ENCODE data around the gene CBY3.
"Not testable (repeated sequence)": the region's sequence is repeated elsewhere in the genome, so short reads cannot be mapped to it uniquely, and the experiment has no call there.

CBY3 gene

DNA sequence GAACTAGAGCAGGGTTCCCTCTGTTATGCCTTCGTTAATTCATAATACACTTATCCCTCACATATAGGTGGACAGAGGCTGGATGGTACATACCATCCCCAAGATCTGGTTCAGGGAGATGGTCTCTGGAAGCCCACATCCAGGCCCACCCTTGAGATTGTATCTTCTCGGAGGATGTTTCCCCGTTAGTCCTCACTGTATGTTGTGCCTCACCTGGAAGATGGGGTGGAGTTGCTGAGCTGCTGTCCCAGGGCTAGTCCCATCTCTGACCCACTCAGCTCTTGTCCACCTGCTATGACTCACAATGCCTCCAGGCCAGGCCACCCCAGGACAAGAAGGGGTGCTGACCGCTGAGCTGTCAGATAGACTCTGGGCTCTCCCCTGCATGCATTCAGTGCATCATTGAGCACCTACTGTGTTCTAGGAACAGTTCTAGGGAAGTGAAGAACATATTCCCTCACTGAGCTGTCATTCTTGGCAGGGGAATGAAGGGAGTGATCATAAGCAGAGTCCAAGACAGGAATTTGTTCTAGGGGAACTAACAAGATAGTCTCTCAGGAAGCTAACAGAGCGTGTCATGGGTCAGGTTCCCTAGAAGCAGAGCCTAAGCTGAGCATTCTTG, at the start of gene CBY3:
Gene CBY3 (minus strand): TSS at position 255 of the 622 bp plus-strand sequence. CDS start 116 bp downstream, at position 139.
- no peak for DNase-seq

DNA sequence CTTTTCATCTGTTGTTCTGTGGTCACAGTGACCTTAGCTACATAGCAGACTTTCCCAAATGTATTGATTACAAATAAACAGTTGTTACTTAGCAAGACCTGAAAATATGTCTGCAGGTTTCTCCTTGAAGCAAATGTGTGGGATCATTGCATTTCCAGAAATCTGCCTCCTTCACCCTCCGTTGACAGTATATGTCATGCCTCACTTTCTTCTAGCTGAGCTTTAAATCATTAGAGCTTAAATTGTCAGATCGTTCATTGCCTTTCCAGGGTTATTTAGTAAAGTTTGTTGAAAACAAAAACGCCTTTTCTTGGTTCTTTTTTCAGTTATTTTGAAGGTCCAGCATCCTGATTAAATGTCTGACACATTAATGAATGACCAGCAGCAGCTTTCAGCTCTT, 49.5 kb upstream of the CBY3 start:
- DNase-seq: no peak

DNA sequence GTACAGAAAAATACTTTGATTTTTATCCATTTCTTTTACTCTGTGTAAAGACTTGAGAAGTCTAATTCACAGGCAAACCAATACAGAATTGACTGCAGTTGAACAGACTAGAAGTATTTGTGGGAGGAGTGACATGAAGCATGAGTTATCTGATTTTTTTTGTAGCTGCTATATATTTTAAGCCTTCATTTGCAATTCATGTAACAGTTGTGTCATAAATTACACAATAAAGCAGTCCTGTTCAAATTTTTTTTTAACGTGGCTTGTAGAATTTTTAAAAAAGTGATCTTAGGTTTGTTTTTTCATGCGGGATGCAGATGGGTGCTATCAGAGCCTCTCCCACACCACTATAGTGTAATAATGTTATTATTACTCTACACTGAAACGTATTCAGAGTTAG, 48.9 kb upstream of the CBY3 start:
- no peak for DNase-seq

DNA sequence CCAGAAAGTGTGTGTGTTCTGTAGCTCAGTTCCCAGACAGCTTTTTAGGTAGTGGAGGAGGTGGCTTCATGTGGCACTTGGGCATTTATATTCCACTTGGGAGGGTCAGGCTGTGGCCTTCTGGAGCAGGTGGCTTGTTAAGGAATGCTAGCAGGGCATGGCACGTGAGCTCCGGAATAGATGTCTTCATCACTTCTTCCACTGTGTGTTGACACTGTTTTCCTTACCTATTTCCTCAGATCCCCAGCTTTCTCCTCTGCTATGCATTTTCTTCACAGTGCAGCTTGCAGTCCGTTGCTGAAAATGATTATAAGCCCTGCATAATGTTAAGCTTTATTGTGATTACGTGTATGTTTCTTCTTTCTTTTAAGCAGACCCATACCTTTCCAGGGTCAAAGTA, 48.5 kb upstream of the CBY3 start:
- no peak for DNase-seq

DNA sequence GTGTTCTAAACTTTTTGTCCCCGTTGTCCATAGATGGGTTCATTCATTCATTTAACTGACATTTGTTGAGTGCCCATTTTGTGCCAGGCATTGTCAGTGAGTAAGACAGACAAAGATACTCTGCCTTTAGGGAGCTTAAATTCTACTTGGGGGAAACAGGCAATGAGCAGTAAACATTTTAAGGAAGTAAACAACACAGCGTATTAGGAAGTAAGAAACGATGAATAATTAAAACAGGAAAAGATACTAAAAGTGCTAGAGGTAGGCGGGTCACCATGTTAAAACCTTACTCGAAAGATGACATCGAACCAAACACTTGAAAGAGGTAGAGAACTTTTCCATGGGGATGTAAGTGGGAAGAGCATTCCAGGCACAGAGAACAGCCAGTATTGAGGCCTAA, 46.3 kb upstream of the CBY3 start:
- no peak for DNase-seq

DNA sequence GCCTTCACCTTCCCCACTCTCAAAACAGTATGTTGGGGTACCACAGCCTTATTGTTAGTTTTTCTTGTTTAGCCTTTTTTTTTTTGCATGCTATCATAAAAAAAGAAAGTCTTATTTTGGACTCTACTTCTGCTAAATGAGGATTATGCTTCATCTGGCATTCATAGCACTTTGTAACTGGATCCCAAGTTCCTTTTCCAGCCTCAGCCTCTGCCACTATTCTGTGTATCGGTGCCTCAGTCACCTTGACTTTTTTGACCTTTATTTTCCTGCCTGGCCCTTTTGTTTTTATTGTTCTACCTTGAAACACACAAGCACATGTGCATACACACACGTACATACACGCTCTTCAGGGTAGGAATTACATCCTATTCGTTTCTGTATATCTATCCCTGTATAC, 43.3 kb upstream of the CBY3 start:
- DNase-seq: no peak

DNA sequence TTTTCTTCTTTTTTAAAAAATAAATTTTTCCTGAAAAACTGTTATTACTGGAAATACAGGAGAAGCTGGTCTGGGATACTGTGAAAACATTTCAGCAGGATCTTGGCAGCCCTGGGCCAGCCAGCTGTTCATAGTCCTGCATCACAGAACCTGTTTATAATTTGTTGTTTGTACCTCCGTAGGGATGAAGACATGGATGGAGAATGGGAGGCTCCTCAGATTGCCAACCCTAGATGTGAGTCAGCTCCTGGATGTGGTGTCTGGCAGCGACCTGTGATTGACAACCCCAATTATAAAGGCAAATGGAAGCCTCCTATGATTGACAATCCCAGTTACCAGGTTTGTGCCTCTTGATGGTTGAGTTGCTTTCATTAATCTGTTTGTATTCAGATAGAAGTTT, 39.4 kb upstream of the CBY3 start:
- no peak for DNase-seq

DNA sequence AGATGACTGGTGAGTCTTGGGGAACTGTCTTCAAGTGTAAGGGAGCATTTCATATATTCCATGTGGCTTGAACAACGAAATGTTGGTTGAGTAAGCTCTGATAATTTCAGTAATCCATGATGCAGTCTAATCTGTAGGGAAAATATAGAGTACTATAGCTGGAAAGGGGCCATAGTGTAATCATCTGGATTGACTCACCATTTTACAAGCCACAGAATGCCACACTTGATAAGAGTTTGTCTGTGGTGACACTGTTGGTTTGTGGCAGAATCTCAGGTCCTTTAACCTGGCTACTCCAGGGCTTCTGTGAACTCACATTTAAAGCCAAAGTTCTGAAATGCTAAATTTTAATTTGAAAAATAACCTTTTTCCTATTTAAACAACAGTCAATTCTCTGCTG, 35.5 kb upstream of the CBY3 start:
- no peak for DNase-seq

DNA sequence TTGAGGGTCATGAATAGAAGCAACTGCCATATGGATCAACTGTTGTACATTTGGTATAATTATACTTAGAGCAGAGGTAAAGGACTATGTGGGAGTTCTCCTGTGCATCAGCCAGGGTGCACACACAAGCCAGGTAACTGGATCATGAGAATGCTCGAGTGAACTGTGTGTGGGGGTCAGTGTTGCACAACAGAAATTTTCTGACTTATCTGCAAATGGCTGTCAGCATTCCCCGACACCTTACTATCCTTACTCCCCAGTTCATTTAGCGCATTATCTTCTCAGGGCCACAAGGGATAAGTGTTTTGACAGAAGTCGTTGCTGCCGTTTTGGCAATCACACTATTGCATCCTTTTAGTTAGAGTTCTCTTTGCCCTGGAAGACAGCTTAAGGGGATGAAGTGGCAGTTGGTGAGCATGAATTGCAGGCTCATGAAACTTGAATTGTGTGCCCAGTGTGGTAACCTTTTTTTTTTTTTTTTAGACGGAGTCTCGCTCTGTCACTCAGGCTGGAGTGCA, 19.6 kb upstream of the CBY3 start:
- no peak for DNase-seq

DNA sequence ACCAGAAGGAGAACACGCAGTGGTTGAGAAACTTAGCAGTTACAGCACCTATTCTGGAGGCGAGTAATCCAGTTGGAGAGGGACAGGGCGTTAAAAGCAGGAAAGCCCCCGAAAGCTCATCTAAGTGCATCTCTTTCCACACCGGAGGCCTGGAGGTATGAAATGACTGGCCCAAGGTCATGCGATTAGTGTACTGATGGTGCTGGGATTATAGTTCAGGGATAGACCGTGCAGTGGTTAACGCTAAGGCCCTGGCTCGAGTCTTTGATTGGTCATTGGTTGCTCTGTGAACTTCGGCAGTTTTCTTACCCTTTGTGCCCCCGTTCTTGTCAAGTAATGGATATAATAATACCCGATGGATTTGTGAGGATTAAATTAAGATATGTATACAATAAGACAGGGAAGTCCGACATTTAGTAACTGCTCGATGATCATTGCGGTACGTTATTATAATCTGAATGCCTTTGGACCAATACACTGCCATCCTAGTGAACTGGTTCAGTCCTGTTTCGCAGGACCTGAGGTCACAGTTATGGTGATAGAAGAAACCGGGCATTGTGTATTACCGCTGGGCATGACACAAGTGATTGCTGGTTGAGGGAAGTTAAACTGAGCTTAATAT, 18.9 kb upstream of the CBY3 start:
- DNase-seq: peak; percentile 24

DNA sequence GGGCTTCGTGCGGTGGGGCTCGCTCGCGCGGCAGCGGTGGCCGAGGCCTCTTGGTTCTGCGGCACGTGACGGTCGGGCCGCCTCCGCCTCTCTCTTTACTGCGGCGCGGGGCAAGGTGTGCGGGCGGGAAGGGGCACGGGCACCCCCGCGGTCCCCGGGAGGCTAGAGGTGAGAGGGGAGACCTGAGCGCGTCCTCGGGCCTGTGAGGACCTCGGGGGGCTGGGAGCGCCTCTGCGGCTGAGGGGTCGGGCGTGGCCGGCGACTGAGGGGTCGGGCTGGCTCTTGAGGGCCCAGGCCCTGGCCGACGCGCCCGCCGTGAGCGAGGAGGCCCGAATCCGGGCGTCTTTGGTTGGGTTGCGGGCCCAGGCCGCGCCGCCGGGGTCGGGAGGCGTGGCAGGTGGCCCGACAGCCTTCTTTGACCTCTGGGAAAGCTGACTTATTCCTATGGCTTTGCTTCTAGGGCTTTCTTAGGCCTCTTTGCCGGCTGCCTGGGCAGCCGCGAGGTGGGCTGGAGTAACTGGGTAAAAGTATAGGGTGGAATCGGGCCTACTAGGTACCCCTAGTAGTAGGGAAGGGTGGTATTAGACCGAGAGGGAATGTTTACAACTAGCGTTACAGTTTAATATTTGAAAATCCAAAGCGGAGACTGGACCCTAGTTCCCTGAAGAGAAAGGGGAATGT, 18.2 kb upstream of the CBY3 start, which contains the start of gene CANX:
Gene CANX (plus strand): TSS at position 33 of the 681 bp plus-strand sequence. CDS start 6,715 bp downstream, outside the sequence.
- DNase-seq: no peak

DNA sequence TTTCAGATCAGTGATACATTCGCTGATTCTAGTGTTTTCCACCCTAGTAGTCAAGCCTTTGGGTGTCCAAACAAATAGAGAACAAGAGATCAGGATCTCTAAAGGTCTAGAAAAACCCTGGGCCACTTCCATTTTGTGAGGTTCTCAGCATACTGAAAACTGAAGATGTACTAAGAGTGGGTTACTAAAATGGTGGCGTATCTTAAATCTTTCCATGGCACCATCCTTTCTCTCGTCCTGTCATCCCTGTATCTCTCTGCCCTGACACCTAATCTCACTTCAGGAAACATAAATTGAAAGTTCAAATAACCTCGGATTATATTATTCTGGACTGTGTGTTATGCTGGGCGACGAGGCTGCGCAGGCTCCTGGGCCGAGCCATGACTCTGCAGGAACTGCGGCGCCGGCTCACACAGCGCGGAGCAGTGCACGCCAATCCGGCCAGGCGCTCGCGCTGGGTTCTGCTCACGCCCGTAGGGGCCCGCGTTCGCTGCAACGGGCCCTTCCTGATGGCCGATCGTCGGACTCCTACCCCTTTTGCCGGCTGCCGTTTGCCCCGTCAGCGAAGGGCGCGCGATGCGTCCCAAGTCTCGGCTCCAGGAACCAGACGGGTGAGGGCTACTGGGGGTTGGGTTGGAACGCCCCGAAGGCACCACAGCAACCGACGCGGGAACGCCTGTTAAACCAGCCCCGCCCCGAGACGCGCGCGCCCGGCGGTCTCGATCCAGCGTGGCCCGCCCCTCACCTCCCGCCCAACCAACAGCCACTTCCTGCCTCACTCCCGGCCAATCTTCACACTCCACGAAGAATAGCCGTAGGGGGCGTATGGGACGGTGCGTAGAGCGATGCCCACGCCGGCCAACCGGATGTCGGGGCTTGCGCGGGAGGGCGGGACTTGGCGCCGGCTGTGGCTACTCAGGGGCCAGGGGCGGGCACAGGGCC, 17.4 kb upstream of the CBY3 start:
- DNase-seq: peak; percentile 100

DNA sequence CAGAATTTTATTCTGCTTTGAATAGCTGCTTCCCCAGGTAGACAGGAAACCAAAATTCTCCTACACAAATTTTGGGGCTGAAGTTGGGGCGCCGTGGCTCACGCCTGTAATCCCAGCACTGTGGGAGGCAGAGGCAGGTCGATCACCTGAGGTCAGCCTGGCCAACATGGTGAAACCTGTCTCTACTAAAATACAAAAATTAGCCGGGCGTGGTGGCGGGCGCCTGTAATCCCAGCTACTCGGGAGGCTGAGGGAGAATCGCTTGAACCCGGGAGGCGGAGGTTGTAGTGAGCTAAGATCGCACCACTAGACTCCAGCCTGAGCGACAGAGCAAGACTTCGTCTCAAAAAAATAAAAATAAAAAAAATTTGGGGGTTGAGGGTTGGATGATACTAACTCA, 16.7 kb upstream of the CBY3 start:
- not testable (repeated sequence) for DNase-seq

DNA sequence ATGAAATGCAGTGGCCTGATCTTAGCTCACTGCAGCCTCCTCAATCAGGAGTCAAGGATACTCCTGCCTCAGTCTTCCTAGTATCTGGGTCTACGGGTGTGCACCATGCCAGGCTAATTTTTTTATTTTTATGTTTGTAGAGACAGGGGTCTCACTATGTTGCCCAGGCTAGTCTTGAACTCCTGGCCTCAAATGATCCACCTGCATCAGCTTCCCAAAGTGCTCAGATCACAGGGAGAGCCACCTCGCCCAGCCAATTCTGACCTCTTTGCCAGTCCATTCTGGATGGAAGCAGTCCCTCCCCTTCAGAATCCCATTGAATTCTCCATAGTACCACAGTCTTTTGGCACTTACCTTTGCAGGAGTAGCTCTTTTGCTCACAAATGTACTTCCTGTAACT, 16.3 kb upstream of the CBY3 start:
- DNase-seq: no peak

DNA sequence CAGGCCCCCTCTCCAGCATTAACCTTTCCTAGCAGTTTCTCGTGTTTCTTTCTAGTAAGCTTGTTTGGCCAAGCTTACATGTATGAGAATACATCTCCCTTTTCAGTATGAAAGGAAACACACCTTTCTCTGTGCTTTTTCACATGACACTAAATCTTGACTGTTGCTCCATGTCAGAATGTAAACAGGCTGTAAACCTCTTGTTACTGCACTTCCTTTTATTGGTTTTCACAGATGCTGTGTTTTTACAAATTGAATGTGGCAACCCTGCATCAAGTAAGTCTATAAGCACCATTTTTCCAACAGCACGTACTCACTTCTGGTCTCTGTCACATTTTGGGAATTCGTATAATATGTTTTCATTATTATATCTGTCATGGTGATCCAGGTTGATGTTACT, 15.8 kb upstream of the CBY3 start:
- DNase-seq: no peak

DNA sequence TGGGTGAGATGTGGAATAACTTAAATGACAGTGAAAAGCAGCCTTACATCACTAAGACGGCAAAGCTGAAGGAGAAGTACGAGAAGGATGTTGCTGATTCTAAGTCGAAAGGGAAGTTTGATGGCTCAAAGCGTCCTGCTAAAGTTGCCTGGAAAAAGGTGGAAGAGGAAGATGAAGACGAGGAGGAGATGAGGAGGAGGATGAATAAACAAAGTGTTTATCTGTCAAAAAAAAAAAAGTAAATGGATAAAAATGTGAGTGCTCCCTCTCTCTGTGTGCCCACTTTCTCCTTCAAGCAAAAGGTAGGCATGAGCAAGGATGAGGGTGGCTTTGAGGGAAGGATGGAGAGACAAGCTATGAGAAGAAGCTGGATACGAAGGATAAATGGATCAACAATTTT, 13.7 kb upstream of the CBY3 start:
- no peak for DNase-seq

DNA sequence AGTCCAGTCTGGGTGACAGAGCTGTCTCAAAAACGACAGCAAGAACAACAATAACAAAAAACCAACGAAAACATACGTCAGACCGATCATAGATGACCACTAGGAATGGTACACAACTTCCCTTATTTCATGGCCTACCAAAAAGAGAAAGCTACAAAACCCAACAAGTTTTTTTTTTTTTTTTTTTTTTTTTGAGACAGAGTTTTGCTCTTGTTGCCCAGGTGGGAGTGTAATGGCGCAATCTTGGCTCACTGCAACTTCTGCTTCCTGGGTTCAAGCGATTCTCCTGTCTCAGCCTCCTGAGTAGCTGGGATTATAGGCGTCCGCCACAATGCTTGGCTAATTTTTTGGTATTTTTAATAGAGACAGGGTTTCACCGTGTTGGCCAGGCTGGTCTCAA, 8.4 kb upstream of the CBY3 start:
- DNase-seq: not testable (repeated sequence)

DNA sequence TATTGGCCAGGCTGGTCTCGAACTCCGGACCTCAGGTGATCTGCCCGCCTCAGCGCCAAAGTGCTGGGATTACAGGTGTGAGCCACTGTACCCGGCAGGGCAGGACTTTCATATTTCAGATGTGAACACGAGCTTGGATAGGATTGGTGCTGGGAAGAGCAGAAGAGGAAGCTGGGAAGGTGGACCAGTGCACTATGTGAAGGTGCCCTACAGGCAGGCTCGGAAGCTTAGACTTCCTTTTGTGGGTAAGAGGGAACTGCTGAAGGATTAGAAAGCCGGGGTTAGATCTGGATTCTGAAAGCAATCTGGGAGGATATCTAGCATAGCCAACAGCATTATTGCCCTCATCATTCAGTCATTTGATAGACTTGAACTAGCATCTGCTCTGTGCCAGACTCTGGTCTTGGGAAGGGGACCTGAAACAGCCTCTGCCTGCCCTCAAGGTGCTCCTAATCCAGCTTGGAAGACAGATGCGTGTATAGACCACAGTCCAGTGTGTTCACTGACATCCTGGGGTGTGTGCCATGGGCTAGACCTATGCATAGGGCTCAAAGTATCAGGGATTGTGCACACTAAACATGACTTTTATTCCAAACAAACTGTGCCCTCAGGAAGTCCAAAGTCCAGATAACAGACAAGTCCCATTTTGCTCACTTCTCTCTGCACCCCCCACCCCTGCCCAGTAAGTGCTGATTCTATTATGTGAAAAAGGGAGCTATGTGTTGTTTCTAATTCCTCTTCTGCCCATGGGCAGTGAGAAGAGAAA, 637 bp downstream of the CBY3 start:
- no peak for DNase-seq

DNA sequence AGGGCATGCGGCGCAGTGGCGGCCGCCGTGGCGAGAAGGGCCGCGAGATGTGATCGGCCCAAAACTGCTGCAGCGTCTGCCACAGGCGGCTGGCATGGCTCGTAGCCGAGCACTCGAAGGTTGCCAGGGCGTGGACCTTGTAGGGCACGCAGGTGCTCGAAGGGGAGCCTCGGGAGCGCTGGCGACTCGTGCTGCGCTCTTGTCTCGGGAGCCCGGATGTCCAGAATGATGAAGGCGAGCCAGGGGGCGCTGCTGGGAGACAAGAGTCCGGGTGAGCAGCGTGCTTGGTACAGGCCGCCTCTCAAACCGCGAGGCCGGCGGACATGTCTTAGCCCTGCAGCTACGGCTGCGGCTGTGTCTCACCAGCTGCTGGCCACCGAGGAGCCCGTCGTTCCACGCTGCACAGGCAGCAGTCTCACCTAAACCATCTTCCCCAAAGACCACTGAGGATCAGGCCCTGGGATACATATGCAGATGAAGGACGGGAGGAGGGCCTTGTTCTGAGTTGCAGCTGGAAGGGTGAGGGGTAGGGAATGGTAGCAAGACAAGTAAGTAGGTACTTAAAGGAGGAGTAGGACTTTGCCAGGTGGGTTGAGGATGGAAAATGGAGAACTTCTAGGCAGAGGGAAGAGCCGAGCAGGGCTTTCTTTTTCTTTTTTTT, 1.7 kb downstream of the CBY3 start:
- DNase-seq: peak; percentile 76

DNA sequence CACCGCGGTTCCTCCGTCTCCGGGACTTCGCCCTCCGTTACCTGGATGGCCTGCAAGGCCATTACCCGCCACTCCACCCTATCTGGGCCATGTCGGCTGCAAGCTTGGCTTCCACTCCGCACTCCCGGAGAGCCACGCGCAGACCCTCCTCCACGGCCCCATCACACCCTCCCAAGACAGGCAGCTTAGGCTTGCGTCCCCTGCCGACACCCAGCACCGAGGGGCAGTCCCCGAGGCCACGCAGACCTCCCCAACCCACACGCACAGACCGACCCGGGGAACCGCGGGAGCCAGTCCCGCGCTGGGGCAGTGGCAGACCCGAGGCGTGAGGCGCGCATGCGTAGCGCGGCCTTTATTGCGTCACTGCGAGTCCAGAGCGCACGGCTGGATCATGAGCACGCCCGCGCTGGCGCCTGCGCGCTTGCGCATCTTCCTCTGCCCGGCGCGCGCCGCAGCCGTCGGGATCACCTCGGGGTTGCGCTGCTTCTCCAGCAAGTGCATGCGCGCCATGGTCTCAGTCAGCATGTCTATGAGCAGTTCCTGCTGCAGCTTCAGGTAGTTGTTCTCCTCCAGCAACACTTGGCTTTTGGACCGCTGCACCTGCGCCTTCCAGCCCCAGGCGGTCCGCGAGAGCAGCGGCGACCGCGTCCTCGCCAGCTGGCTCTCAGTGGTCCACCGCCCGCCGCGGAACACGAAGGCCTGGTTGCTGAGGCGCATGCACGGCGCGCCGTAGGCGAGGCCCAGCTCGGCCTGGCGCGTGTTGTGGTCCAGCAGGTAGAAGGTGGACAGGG, 2.4 kb downstream of the CBY3 start:
- peak; percentile 94 for DNase-seq

DNA sequence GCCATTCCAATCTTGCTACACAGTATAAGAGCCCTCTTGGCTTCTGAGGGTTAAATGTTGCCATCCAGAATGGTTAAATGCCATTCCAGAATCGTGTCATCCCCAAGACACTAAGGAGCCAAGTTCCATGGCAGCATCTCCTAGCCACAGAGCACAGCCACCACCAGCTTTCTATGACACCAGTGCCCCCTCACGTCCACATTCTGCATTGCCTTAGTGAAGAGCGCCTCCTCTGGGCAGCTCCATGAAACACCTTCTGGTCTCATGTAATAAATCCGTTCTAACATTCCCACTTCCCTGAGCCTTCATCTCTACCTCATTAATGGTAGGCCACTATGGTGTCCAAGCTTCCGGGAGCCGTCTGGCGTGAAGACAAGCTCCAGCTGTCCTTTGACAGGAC, 12.4 kb downstream of the CBY3 start:
- DNase-seq: peak; percentile 47

Measured in CD4-positive, alpha-beta T cell treated with Interleukin-4 for 4 hours (primary cell).